ENCODE data around the gene KLHDC3. TPM values are rescaled to one million over a fixed set of nuclear protein-coding genes. Genes with fewer than 3 reads are reported as not detected.
A peak's percentile ranks its signal among the peaks of the same experiment; 100 is the strongest.

KLHDC3 gene
- total and polyA plus RNA-seq, 2 donors (not counting 3 experiments of a cell fraction or from before 2014, with no cell fraction given), result 84.8 to 120 TPM

DNA sequence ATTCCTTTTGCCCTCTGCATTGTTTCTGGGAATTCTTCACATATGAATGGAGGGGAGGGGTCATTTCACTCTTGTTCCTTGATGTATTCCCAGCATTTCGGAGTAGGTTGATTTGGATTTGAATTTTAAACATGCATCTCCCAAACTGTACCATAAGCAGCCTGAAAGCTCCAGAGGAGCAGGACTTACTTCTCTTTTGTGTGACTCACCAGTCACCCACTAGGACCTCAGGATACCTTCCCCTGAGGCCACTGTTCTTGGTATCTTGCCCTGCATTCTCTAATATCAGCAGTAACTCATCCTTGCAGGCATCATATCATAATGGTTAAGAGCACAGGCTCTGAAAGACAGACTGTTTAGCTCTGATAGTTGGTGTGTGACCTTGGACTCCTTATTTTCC, 44.5 kb downstream of the KLHDC3 start:
- intact Hi-C loops (cut with micrococcal nuclease) (loop anchor here (5.0 kb wide), 1 partner anchor 84 kb away; no protein-coding TSS in a partner anchor), dilution Hi-C loops (cut with MboI; ENCODE audit: extremely low pct_ligation_motif_present, low sequenced_read_pairs) (no loop called here)
- no peaks in the 10 kb centered on the region for H3K36me3 ChIP-seq (ENCODE audit: control insufficient read depth in 2 of 2, extremely low read depth in 1 of 2, insufficient read depth in 2 of 2, low read length in 2 of 2)
- peak overlapping the region; percentile 80 to 96 (median 94) for H3K4me3 ChIP-seq (replicated peaks in 1 of 3; ENCODE audit: insufficient read depth in 1 of 3, low read depth in 1 of 3, low read length in 3 of 3)
- no peaks in the 10 kb centered on the region for H3K9me1 ChIP-seq (replicated peaks; ENCODE audit: control insufficient read depth, extremely low read depth, insufficient read depth, low read length)
- FAIRE-seq (peak; percentile 44), DNase-seq (ENCODE audit: low read depth, low spot score) (no peak)
- ChIA-PET POLR2A (interaction anchor here (1.1 to 1.5 kb wide), 2 partner anchors 18 to 44 kb away, joined by 3 to 9 read pairs; partner anchors contain the start of genes KLHDC3, MEA1 and PTK7), CTCF (interaction anchor here (0.6 to 1.1 kb wide), 3 partner anchors 12 to 85 kb away, joined by 3 read pairs; no protein-coding TSS in a partner anchor)
- no peak overlapping the region for H3K27ac ChIP-seq (ENCODE audit: insufficient read depth, low read depth, low read length)
- H4K20me1 ChIP-seq (replicated peaks; ENCODE audit: control insufficient read depth, extremely low read depth, insufficient read depth, low read length), result no peaks in the 10 kb centered on the region
- no peaks in the 10 kb centered on the region for H3K27me3 ChIP-seq (ENCODE audit: control insufficient read depth in 2 of 2, insufficient read depth in 2 of 2, low read length in 2 of 2)
- peak overlapping the region; percentile 69 for H3K9ac ChIP-seq (replicated peaks; ENCODE audit: extremely low read depth, insufficient read depth, low read length)
- H3K79me2 ChIP-seq (ENCODE audit: control insufficient read depth, insufficient read depth, low read length), result peaks cover 12% of the 10 kb centered on the region
- peak overlapping the region; percentile 89 for H3K4me2 ChIP-seq (ENCODE audit: insufficient read depth, low read length)
- TF ChIP-seq, protein P1, sequence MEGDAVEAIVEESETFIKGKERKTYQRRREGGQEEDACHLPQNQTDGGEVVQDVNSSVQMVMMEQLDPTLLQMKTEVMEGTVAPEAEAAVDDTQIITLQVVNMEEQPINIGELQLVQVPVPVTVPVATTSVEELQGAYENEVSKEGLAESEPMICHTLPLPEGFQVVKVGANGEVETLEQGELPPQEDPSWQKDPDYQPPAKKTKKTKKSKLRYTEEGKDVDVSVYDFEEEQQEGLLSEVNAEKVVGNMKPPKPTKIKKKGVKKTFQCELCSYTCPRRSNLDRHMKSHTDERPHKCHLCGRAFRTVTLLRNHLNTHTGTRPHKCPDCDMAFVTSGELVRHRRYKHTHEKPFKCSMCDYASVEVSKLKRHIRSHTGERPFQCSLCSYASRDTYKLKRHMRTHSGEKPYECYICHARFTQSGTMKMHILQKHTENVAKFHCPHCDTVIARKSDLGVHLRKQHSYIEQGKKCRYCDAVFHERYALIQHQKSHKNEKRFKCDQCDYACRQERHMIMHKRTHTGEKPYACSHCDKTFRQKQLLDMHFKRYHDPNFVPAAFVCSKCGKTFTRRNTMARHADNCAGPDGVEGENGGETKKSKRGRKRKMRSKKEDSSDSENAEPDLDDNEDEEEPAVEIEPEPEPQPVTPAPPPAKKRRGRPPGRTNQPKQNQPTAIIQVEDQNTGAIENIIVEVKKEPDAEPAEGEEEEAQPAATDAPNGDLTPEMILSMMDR (IDR thresholded peaks at IDR 0.05; ENCODE audit: extremely low read depth in 1 of 2, insufficient read depth in 1 of 2, low read depth in 1 of 2, low read length in 2 of 2), result no peak
- TF ChIP-seq POLR2AphosphoS5 (IDR thresholded peaks at IDR 0.05; ENCODE audit: insufficient read depth, low read depth, low read length) (no peak), GATA2 (IDR thresholded peaks at IDR 0.05; ENCODE audit: insufficient read depth, insufficient read length, low read depth, low read length) (no peak), MYC (IDR thresholded peaks at IDR 0.05; ENCODE audit: low read depth, low read length) (no peak), FOS (IDR thresholded peaks at IDR 0.05; ENCODE audit: borderline replicate concordance, insufficient read depth, low read length) (no peak), EZH2 (IDR thresholded peaks at IDR 0.05; ENCODE audit: borderline replicate concordance, low read depth, low read length, severe bottlenecking) (no peak), POLR2A (IDR thresholded peaks at IDR 0.05; ENCODE audit: low read depth, low read length) (no peak), JUN (IDR thresholded peaks at IDR 0.05; ENCODE audit: borderline replicate concordance, insufficient read depth, insufficient read length, low read depth) (no peak)
- TF ChIP-seq, protein P2, sequence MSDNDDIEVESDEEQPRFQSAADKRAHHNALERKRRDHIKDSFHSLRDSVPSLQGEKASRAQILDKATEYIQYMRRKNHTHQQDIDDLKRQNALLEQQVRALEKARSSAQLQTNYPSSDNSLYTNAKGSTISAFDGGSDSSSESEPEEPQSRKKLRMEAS (IDR thresholded peaks at IDR 0.05; ENCODE audit: insufficient read depth, insufficient read length), result no peak
- H2AFZ ChIP-seq (ENCODE audit: low read depth, low read length), result no peak overlapping the region
- no peaks in the 10 kb centered on the region for H3K9me3 ChIP-seq (replicated peaks; ENCODE audit: control insufficient read depth, insufficient read depth, low read length)
- H3K4me1 ChIP-seq (ENCODE audit: control insufficient read depth, extremely low read depth, insufficient read depth, low read length), result peaks cover 18% of the 10 kb centered on the region
- no TSS peak for BruUV-seq (replicated peaks)
